Neural progenitor cell (in vitro differentiated cells): ENCODE measurements around the gene NR1H4. TPM values are rescaled to one million over a fixed set of nuclear protein-coding genes. Genes with fewer than 3 reads are reported as not detected.

Experiments
- DNase-seq: peaks from one replicate; pipeline ENCODE4 v3.0.0-alpha.2; 2016; ENCODE audit warnings: low spot score
- H2AFZ ChIP-seq: fragments of 200-600 bp; sonication (generic); replicated peaks from 2 replicates; pipeline ENCODE4 v1.6.1; 2016; ENCODE audit warnings: antibody characterized with exemption
- H3F3A ChIP-seq: fragments of 200-600 bp; sonication (generic); 2 replicates; pipeline ENCODE4 v1.6.1; 2016; ENCODE audit warnings: antibody characterized with exemption, low read depth
- H3K27ac ChIP-seq: fragments of 200-600 bp; sonication (generic); 2 replicates; pipeline ENCODE4 v1.5.1; 2016; ENCODE audit warnings: mild to moderate bottlenecking
- H3K27me3 ChIP-seq: fragments of 200-600 bp; sonication (generic); 2 replicates; pipeline ENCODE4 v1.6.1; 2016; ENCODE audit warnings: mild to moderate bottlenecking, moderate library complexity
- H3K36me3 ChIP-seq: fragments of 200-600 bp; sonication (generic); 2 replicates; pipeline ENCODE4 v1.5.1; 2016
- H3K4me1 ChIP-seq: fragments of 200-600 bp; sonication (generic); 2 replicates; pipeline ENCODE4 v1.6.1; 2016; ENCODE audit warnings: mixed run types
- H3K4me2 ChIP-seq: fragments of 200-600 bp; sonication (generic); 2 replicates; pipeline ENCODE4 v1.6.1; 2016
- H3K4me3 ChIP-seq: fragments of 200-600 bp; sonication (generic); 2 replicates; pipeline ENCODE4 v1.5.1; 2016
- H3K79me2 ChIP-seq: fragments of 200-600 bp; sonication (generic); 2 replicates; pipeline ENCODE4 v1.6.1; 2016; ENCODE audit warnings: low read depth
- H3K9ac ChIP-seq: fragments of 200-600 bp; sonication (generic); 2 replicates; pipeline ENCODE4 v1.6.1; 2016
- H3K9me3 ChIP-seq: fragments of 200-600 bp; sonication (generic); 2 replicates; pipeline ENCODE4 v1.5.1; 2016; ENCODE audit warnings: low read depth
- H4K20me1 ChIP-seq: fragments of 200-600 bp; sonication (generic); 2 replicates; pipeline ENCODE4 v1.6.1; 2016; ENCODE audit warnings: low read depth
- H3K27ac Mint-ChIP-seq: 3 replicates; pipeline ENCODE4 v1.8.0; 2021; ENCODE audit warnings: mixed read lengths
- H3K27me3 Mint-ChIP-seq: 2 replicates; pipeline ENCODE4 v1.8.0; 2022; ENCODE audit warnings: low read depth, mild to moderate bottlenecking, inconsistent platforms, moderate library complexity, mixed read lengths; ENCODE audit not compliant: insufficient read depth
- H3K36me3 Mint-ChIP-seq: 3 replicates; pipeline ENCODE4 v1.8.0; 2021; ENCODE audit warnings: mixed read lengths
- H3K4me1 Mint-ChIP-seq: 3 replicates; pipeline ENCODE4 v1.8.0; 2021; ENCODE audit warnings: mixed read lengths
- H3K4me3 Mint-ChIP-seq: 3 replicates; pipeline ENCODE4 v1.8.0; 2021; ENCODE audit warnings: mild to moderate bottlenecking, moderate library complexity, mixed read lengths
- H3K9me3 Mint-ChIP-seq: 3 replicates; pipeline ENCODE4 v1.8.0; 2020; ENCODE audit warnings: mixed read lengths
- EZH2 ChIP-seq: fragments of 200-600 bp; sonication (generic); IDR thresholded peaks from 2 replicates; pipeline ENCODE4 v1.6.1; 2017; ENCODE audit warnings: antibody characterized with exemption, mild to moderate bottlenecking, moderate library complexity
- EZH2phosphoT487 ChIP-seq: fragments of 200-600 bp; sonication (generic); IDR thresholded peaks from 2 replicates; pipeline ENCODE4 v1.6.1; 2017; ENCODE audit warnings: antibody characterized with exemption
- total RNA-seq: library from RNA; depleted of rRNA; stranded (reverse); fragments of >200 nt; gene quantifications from 2 replicates; pipeline ENCODE4 v1.2.3, GENCODE V29; 2015; ENCODE audit warnings: low replicate concordance
- TF ChIP-seq, protein P1 (sequence below): fragments of 200-600 bp; sonication (generic); IDR thresholded peaks from 2 replicates; pipeline ENCODE4 v1.5.1; 2017; ENCODE audit warnings: antibody characterized with exemption, mild to moderate bottlenecking

NR1H4 gene
- total RNA-seq, 1 donor from 2014 or later = not detected

DNA sequence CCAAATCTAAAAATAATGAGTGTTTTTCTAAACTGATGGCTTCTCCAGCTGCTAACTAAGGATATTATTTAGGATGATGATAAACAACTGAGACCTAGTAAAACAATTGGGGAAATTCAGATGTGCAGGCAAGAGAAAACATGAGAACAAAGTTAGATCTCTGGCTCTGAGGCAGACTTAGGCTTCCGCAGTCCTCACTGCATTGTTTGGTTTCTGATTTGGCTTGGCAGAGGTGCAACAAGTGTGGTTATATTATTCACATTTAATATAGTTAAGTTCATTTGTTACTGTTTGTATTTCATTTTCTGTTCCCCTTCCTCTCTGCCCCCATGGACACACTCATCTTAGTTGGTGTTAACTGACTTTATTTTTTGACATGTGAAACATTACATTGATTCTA, 30.2 kb upstream of the NR1H4 start:
- H3K9me3 Mint-ChIP-seq = no peaks in the 10 kb centered on the region
- Histone ChIP-seq H3F3A (no peaks in the 10 kb centered on the region), H3K4me2 (no peak overlapping the region), H3K9me3 (no peaks in the 10 kb centered on the region), H3K4me3 (no peak overlapping the region), H3K4me1 (peaks cover 10% of the 10 kb centered on the region), H3K9ac (no peak overlapping the region), H3K27me3 (no peaks in the 10 kb centered on the region), H4K20me1 (no peaks in the 10 kb centered on the region), H3K36me3 (no peaks in the 10 kb centered on the region), H3K27ac (no peak overlapping the region), H3K79me2 (no peaks in the 10 kb centered on the region), H2AFZ (no peak overlapping the region)
- no peaks in the 10 kb centered on the region for H3K36me3 Mint-ChIP-seq
- no peak overlapping the region for H3K4me3 Mint-ChIP-seq
- TF ChIP-seq EZH2 (no peak), EZH2phosphoT487 (no peak)
- TF ChIP-seq, protein P1, sequence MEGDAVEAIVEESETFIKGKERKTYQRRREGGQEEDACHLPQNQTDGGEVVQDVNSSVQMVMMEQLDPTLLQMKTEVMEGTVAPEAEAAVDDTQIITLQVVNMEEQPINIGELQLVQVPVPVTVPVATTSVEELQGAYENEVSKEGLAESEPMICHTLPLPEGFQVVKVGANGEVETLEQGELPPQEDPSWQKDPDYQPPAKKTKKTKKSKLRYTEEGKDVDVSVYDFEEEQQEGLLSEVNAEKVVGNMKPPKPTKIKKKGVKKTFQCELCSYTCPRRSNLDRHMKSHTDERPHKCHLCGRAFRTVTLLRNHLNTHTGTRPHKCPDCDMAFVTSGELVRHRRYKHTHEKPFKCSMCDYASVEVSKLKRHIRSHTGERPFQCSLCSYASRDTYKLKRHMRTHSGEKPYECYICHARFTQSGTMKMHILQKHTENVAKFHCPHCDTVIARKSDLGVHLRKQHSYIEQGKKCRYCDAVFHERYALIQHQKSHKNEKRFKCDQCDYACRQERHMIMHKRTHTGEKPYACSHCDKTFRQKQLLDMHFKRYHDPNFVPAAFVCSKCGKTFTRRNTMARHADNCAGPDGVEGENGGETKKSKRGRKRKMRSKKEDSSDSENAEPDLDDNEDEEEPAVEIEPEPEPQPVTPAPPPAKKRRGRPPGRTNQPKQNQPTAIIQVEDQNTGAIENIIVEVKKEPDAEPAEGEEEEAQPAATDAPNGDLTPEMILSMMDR = no peak
- H3K27ac Mint-ChIP-seq = no peak overlapping the region
- peaks cover 16% of the 10 kb centered on the region for H3K4me1 Mint-ChIP-seq
- H3K27me3 Mint-ChIP-seq = no peaks in the 10 kb centered on the region
- no peak for DNase-seq

DNA sequence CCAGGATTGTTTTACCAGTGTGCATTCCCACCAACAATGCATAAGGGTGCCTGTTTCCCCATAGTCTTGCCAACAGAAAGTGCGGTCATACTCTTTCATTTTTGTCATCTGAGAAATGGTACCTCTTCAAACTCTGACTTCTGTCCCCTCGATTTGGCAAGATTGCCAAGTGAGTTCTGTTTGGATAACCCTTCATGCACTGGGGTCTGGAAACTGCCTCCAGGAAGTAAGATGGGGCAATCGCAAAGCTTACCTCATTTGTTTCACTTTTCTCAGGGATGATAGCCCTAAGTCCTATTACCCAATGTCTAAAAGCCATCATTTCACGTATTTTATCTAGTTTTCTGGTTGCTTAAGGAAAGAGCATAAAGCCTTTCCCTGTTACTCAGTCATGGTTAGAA, 28.6 kb upstream of the NR1H4 start:
- Histone ChIP-seq H3F3A (no peaks in the 10 kb centered on the region), H3K4me2 (no peak overlapping the region), H3K4me3 (no peak overlapping the region), H3K79me2 (no peaks in the 10 kb centered on the region), H3K27me3 (no peaks in the 10 kb centered on the region), H3K36me3 (no peaks in the 10 kb centered on the region), H3K27ac (no peak overlapping the region), H3K9ac (no peak overlapping the region), H4K20me1 (no peaks in the 10 kb centered on the region), H3K9me3 (no peaks in the 10 kb centered on the region), H3K4me1 (peaks cover 10% of the 10 kb centered on the region), H2AFZ (peak overlapping the region; percentile 26)
- Mint-ChIP-seq H3K27ac (no peak overlapping the region), H3K9me3 (no peaks in the 10 kb centered on the region), H3K4me1 (peaks cover 17% of the 10 kb centered on the region), H3K27me3 (no peaks in the 10 kb centered on the region), H3K4me3 (no peak overlapping the region), H3K36me3 (no peaks in the 10 kb centered on the region)
- DNase-seq = no peak
- TF ChIP-seq EZH2 = no peak
- TF ChIP-seq EZH2phosphoT487 = no peak

DNA sequence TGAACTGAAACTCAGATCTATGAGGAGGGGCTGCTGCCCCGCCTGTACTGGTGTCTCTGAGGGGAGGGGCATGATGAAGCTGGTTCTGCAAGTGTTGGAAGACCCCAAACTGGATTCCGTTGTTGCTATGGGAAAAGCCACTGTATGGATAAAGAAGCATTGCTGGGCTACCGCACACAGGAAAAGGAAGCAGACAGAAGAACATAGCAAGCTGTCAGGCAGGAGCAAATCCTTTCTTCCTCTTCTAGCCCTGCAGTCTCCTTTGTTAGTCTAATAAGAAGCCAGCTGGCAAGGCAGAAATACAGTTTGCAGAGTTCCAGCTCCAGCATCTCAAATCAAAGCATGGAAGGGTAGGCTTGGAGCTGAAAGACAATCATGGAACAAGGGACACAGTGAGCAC, 26.3 kb upstream of the NR1H4 start:
- peaks cover 17% of the 10 kb centered on the region for H3K4me1 Mint-ChIP-seq
- Histone ChIP-seq H2AFZ (peak overlapping the region; percentile 91), H3K9ac (no peak overlapping the region), H3F3A (no peaks in the 10 kb centered on the region), H3K27me3 (no peaks in the 10 kb centered on the region), H3K4me1 (peaks cover 10% of the 10 kb centered on the region), H3K36me3 (no peaks in the 10 kb centered on the region), H3K9me3 (no peaks in the 10 kb centered on the region), H3K4me2 (peak overlapping the region; percentile 38), H3K27ac (no peak overlapping the region), H3K4me3 (no peak overlapping the region), H4K20me1 (no peaks in the 10 kb centered on the region), H3K79me2 (no peaks in the 10 kb centered on the region)
- H3K27me3 Mint-ChIP-seq = no peaks in the 10 kb centered on the region
- H3K27ac Mint-ChIP-seq = peak overlapping the region; percentile 22
- no peaks in the 10 kb centered on the region for H3K36me3 Mint-ChIP-seq
- no peaks in the 10 kb centered on the region for H3K9me3 Mint-ChIP-seq
- peak; percentile 39 for DNase-seq
- peak overlapping the region; percentile 5 for H3K4me3 Mint-ChIP-seq
- TF ChIP-seq EZH2 = no peak
- no peak for TF ChIP-seq EZH2phosphoT487
- TF ChIP-seq, protein P1 = no peak

DNA sequence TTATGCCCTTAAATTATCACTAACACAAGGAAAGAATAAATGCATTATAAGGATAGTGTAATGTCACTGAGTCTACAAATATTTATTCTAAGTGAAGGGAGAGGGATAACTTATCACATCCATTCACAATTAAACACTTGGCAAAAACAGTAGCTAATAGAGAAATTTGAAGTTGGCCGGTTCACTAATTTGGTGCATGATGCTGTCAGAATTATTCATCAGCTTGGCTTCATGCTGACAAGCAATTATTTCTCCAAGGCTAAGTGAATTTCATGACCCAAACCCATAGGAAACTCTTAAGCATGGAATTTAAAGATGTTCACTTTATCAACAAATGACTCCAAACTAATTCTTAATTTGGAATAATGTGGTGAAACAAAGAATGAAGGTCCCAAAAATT, 25.0 kb upstream of the NR1H4 start:
- no peak overlapping the region for H3K27ac ChIP-seq
- no peak overlapping the region for H3K4me3 Mint-ChIP-seq
- no peaks in the 10 kb centered on the region for H3K36me3 Mint-ChIP-seq
- H3K9ac ChIP-seq = no peak overlapping the region
- H2AFZ ChIP-seq = no peak overlapping the region
- no peaks in the 10 kb centered on the region for H3K9me3 ChIP-seq
- H3F3A ChIP-seq = no peaks in the 10 kb centered on the region
- no peak for DNase-seq
- H3K4me3 ChIP-seq = no peak overlapping the region
- H3K27ac Mint-ChIP-seq = no peak overlapping the region
- no peaks in the 10 kb centered on the region for H3K27me3 ChIP-seq
- no peaks in the 10 kb centered on the region for H3K36me3 ChIP-seq
- peaks cover 17% of the 10 kb centered on the region for H3K4me1 Mint-ChIP-seq
- H3K9me3 Mint-ChIP-seq = no peaks in the 10 kb centered on the region
- peaks cover 10% of the 10 kb centered on the region for H3K4me1 ChIP-seq
- H3K4me2 ChIP-seq = no peak overlapping the region
- H4K20me1 ChIP-seq = no peaks in the 10 kb centered on the region
- no peaks in the 10 kb centered on the region for H3K79me2 ChIP-seq
- TF ChIP-seq, protein P1 = no peak
- TF ChIP-seq EZH2phosphoT487 (no peak), EZH2 (no peak)
- H3K27me3 Mint-ChIP-seq = no peaks in the 10 kb centered on the region
